ENCODE results near the gene NDUFB10. TPM values are rescaled to one million over a fixed set of nuclear protein-coding genes. Genes with fewer than 3 reads are reported as not detected.

Gene NDUFB10
- total and polyA plus RNA-seq, 2 donors (not counting 1 experiment from before 2014, with no cell fraction given): 123 to 149 TPM

GRCh38 chr16:1965396-1966001 lies 6.2 kb downstream of the NDUFB10 start:
- no peaks in the 10 kb centered on the region for H3K9me3 ChIP-seq (ENCODE audit: control insufficient read depth, insufficient read depth, low read depth, low read length)
- peaks cover 42% of the 10 kb centered on the region for H3K79me2 ChIP-seq (ENCODE audit: control insufficient read depth, insufficient read depth, low read length)
- H3K9ac ChIP-seq (ENCODE audit: insufficient read depth, low read length): peak overlapping the region; percentile 98
- no peak overlapping the region for H2AFZ ChIP-seq (ENCODE audit: low read length)
- peaks cover 24% of the 10 kb centered on the region for H3K36me3 ChIP-seq (ENCODE audit: control insufficient read depth, insufficient read depth, low read length)
- TF ChIP-seq CTCF (conservative IDR thresholded peaks at IDR 0.05 in 1 of 2, IDR thresholded peaks at IDR 0.05 in 1 of 2; ENCODE audit: low read depth in 1 of 2, low read length in 2 of 2) (no peak), EZH2 (IDR thresholded peaks at IDR 0.05; ENCODE audit: low read length, missing control alignments) (no peak)
- H4K20me1 ChIP-seq (ENCODE audit: control insufficient read depth, extremely low read depth, insufficient read depth, low read length): no peaks in the 10 kb centered on the region
- peaks cover 7% of the 10 kb centered on the region for H3K4me1 ChIP-seq (ENCODE audit: control insufficient read depth, extremely low read depth, insufficient read depth, low read length)
- H3K4me3 ChIP-seq (replicated peaks in 1 of 4; ENCODE audit: control extremely low read depth in 1 of 4, insufficient read depth in 1 of 4, low read depth in 3 of 4, low read length in 4 of 4): peak overlapping the region; percentile 79 to 99 (median 88)
- peak overlapping the region; percentile 100 for H3K4me2 ChIP-seq (ENCODE audit: extremely low read depth, insufficient read depth, low read length)
- H3K27me3 ChIP-seq (ENCODE audit: control insufficient read depth, insufficient read depth, low read length): no peaks in the 10 kb centered on the region
- DNase-seq (ENCODE audit: low read depth in 2 of 2): no peak
- H3K27ac ChIP-seq (ENCODE audit: insufficient read depth, low read length): peak overlapping the region; percentile 96

- Histone ChIP-seq H3K4me3 (replicated peaks in 1 of 4; ENCODE audit: control extremely low read depth in 1 of 4, insufficient read depth in 1 of 4, low read depth in 3 of 4, low read length in 4 of 4) (peak within 1 kb of the TSS; percentile 79 to 99 (median 88)), H3K27ac (ENCODE audit: insufficient read depth, low read length) (peak within 1 kb of the TSS; percentile 96), H3K36me3 (ENCODE audit: control insufficient read depth, insufficient read depth, low read length) (peaks cover 18% of the 10 kb centered on the region)
Observed at GRCh38 chr16:1966460-1966859, 7.1 kb downstream of the NDUFB10 start, which contains the start of gene RNF151. Gene RNF151 (plus strand): TSS chr16:1966856. CDS start chr16:1966882, 26 bp downstream.

More at GRCh38 chr16:1966460-1966859, 7.1 kb downstream of the NDUFB10 start, which contains the start of gene RNF151:
- Histone ChIP-seq H3K9me3 (ENCODE audit: control insufficient read depth, insufficient read depth, low read depth, low read length) (no peaks in the 10 kb centered on the region), H2AFZ (ENCODE audit: low read length) (no peak within 1 kb of the TSS), H3K79me2 (ENCODE audit: control insufficient read depth, insufficient read depth, low read length) (peaks cover 37% of the 10 kb centered on the region), H4K20me1 (ENCODE audit: control insufficient read depth, extremely low read depth, insufficient read depth, low read length) (no peaks in the 10 kb centered on the region), H3K9ac (ENCODE audit: insufficient read depth, low read length) (peak within 1 kb of the TSS; percentile 98), H3K4me2 (ENCODE audit: extremely low read depth, insufficient read depth, low read length) (peak within 1 kb of the TSS; percentile 100), H3K4me1 (ENCODE audit: control insufficient read depth, extremely low read depth, insufficient read depth, low read length) (peaks cover 3% of the 10 kb centered on the region), H3K27me3 (ENCODE audit: control insufficient read depth, insufficient read depth, low read length) (no peaks in the 10 kb centered on the region)
- DNase-seq (ENCODE audit: low read depth in 2 of 2): no peak
- TF ChIP-seq CTCF (conservative IDR thresholded peaks at IDR 0.05 in 1 of 2, IDR thresholded peaks at IDR 0.05 in 1 of 2; ENCODE audit: low read depth in 1 of 2, low read length in 2 of 2) (no peak), EZH2 (IDR thresholded peaks at IDR 0.05; ENCODE audit: low read length, missing control alignments) (no peak)
